GM12873 (cell line): ENCODE data around the gene TPSG1.
"Not testable (repeated sequence)": the region's sequence is repeated elsewhere in the genome, so short reads cannot be mapped to it uniquely, and the experiment has no call there.

Experiments used
- TF ChIP-seq, protein P1 (sequence below): IDR thresholded peaks from 2 replicates; pipeline ENCODE4 v1.5.1; 2012; ENCODE audit warnings: low read depth, mild to moderate bottlenecking, moderate library complexity, low read length, control low read depth; ENCODE audit not compliant: insufficient read depth; ENCODE audit errors: missing control alignments

Gene TPSG1

DNA sequence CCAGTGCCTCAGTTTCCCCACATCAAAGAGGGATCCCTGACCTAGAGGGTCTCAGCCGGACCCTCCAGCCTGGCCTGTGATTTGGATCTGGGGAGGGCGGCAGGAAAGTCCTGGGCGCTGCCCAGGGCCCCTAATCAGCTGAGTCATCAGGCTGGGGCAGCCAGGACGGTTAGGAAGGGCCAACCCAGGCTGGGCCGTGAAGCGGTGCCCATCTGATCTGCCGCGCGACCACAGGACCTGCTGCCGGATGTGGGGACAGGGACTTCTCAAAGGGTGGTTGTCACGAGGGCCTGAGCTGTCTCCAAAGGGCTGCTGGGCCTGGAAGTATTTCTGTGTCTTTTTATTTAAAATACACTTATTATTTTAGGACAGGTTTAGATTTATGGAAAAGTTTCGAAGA, 19.8 kb upstream of the TPSG1 start:
- TF ChIP-seq, protein P1, sequence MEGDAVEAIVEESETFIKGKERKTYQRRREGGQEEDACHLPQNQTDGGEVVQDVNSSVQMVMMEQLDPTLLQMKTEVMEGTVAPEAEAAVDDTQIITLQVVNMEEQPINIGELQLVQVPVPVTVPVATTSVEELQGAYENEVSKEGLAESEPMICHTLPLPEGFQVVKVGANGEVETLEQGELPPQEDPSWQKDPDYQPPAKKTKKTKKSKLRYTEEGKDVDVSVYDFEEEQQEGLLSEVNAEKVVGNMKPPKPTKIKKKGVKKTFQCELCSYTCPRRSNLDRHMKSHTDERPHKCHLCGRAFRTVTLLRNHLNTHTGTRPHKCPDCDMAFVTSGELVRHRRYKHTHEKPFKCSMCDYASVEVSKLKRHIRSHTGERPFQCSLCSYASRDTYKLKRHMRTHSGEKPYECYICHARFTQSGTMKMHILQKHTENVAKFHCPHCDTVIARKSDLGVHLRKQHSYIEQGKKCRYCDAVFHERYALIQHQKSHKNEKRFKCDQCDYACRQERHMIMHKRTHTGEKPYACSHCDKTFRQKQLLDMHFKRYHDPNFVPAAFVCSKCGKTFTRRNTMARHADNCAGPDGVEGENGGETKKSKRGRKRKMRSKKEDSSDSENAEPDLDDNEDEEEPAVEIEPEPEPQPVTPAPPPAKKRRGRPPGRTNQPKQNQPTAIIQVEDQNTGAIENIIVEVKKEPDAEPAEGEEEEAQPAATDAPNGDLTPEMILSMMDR: no peak

DNA sequence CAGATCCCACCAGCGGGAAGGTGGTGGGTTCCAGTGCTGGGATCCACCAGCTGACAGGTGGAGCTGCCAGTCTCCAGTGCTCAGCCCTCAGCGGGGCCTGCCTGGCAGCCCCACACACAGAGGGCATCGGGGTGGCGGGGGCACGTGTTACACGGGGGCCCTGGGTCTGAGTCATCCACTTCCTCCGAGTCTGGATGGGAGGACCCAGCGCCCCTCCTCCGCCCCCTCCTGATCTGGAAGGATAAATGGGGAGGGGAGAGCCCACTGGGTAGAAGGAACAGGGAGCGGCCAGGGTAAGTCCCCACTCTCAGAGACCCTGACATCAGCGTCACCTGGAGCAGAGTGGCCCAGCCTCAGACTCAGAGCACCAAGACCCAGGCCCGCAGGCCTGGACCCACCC, 15.4 kb upstream of the TPSG1 start, which contains the start of gene TPSAB1:
TSS of gene TPSAB1 (plus strand) at position 270 of the 400 bp plus-strand sequence. CDS start 234 bp downstream, outside the sequence.
- TF ChIP-seq, protein P1: not testable (repeated sequence)

DNA sequence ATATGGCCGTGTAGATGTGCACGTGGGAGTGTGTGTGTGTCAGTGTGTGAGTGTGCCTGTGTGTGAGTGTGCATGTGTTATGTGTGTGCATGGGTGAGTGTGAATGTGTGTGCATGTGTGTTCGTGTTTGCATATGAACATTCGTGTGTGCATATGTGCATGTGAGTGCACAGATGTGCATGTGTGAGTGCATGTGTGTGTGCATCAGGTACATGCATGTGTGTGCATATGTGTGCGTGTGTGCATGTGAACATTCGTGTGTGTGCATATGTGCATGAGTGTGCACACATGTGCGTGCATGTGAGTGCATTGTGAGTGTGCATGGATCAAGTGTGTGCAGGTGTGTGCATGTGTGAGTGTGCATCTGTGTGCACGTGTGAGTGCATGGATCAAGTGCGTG, 12.9 kb upstream of the TPSG1 start:
- TF ChIP-seq, protein P1: no peak

DNA sequence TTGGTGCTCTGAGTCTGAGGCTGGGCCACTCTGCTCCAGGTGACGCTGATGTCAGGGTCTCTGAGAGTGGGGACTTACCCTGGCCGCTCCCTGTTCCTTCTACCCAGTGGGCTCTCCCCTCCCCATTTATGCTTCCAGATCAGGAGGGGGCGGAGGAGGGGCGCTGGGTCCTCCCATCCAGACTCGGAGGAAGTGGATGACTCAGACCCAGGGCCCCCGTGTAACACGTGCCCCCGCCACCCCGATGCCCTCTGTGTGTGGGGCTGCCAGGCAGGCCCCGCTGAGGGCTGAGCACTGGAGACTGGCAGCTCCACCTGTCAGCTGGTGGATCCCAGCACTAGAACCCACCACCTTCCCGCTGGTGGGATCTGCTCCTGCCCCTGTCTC, 5.0 kb upstream of the TPSG1 start, which contains the start of gene TPSB2:
TSS of gene TPSB2 (minus strand) at position 101 of the 387 bp plus-strand sequence. CDS start 233 bp downstream, outside the sequence.
- TF ChIP-seq, protein P1: not testable (repeated sequence)

DNA sequence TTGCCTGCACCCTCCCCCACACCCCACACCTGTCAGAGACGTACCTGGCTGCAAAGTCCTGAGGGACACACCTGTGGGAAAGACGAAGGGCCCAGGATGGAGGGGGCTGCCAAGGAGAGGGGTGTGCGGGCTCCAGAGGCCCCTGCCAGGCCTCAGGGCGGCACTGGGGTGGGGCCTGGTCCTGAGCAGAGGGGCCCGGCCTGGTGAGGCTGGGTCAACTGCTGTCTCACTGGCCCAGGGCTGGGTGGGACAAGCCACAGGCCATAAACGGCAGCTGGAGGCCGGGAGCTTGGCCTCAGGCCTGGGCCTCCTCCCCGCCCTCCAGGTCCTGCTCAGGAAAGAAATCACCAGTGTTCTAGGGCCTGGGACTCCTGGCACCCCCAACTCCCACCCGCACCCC, 510 bp downstream of the TPSG1 start:
- TF ChIP-seq, protein P1: no peak

DNA sequence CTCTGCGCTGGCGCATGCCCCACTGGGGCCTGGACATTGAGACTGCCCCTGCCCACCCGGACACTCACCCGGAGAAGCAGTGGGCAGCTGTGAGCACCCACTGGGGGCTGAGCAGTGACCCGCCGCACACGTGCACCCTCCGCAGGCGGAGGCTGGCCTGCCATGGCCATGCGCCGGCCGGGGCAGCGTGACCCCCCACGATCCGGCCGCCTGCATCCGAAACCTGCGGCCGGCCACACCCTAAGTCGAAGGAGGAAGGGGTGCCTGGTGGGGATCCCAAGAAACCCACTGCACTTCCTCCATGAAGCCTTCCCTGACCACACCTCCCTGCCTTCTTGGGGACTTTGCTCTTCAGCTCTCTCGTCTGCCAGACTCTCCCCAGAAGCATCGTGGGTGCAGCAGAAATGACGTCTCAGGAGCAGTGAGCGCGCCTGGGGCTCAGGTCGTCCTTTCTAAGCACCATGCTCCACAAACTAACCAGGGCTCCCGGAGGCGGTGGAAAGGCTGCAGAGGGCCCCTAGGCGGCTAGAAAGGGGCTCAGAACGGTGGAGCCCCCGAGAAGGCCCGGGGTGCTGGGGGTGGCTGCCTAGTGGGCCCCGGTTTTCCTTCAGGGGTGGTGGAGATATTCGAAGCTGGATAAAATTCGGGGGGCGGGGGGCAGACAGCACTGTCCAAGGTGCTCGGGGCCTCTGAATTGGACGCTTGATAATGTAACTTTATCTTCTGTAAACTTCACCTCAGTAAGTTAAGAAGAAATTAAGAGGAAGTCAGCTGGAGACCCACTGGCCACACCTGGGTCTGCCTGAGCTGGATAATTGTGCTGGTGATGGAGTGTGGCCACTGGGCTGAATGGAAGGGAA, 1.5 kb downstream of the TPSG1 start:
- TF ChIP-seq, protein P1: no peak

DNA sequence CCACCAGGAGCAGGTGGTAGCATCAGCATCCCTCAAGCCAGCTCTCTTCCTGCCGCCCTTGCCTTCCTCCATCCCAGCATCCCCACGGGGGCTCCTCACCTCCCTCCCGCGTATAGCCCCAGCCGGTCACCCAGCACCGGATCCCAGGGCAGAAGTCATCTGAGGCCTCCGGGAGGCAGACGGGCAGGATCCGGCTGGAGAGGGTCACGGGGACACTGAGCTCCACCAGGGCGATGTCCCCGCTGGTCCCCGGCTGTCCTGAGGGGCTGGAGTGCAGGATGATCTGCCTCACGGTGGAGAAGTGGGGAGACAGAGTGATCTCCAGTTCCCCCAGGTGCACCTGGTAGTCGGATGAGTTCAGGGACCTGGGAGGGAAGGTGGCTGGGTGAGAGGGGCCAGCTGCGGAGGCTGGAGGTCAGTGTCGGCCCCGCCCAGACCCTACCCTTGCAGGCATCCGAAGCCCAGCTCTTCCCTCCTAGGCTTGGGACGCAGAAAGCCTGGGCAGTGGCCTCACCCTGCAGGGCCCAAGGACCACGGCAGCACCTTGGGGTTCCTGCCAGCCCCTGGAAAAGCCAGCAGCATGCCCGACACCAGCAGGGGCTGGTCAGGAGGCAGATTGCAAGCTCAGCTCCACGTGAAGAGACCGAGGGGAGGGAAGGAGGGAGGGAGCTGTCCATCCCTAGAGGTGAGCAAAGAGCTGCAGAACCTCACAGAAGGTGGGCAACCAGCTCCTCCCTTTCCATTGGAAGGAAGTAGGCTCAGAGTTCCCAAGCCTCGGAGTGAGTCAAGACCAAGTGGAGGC, 2.3 kb downstream of the TPSG1 start:
- TF ChIP-seq, protein P1: no peak
